DND-41 (cell line): Measurements from ENCODE around the gene SLC30A2.

Experiments used
- ATAC-seq: fragments of 200-7000 bp; cut with Tn5 transposase; 3 replicates; pipeline ENCODE4 v1.9.1; 2021; ENCODE audit warnings: low read depth; ENCODE audit not compliant: insufficient read depth
- DNase-seq: peaks from one replicate; pipeline ENCODE4 v3.0.0-alpha.2; 2020
- H2AFZ ChIP-seq: 2 replicates; pipeline ENCODE4 v1.6.0; 2012; ENCODE audit warnings: low read depth, low read length
- H3K27ac ChIP-seq: 2 replicates; pipeline ENCODE4 v1.5.1; 2012; ENCODE audit warnings: low read length, inconsistent platforms
- H3K27me3 ChIP-seq: fragments of 200-600 bp; sonication (generic); 2 replicates; pipeline ENCODE4 v1.6.0; 2012; ENCODE audit warnings: low read length, mild to moderate bottlenecking, inconsistent platforms; ENCODE audit not compliant: insufficient read depth, poor library complexity
- H3K36me3 ChIP-seq: 2 replicates; pipeline ENCODE4 v1.5.1; 2012; ENCODE audit warnings: low read length, inconsistent platforms; ENCODE audit not compliant: insufficient read depth
- H3K4me1 ChIP-seq: 2 replicates; pipeline ENCODE4 v1.5.1; 2012; ENCODE audit warnings: mild to moderate bottlenecking, low read length; ENCODE audit not compliant: insufficient read depth
- H3K4me2 ChIP-seq: 2 replicates; pipeline ENCODE4 v1.6.0; 2012; ENCODE audit warnings: mild to moderate bottlenecking, moderate library complexity, low read length, inconsistent platforms; ENCODE audit not compliant: insufficient read depth
- H3K4me3 ChIP-seq, 2 experiments: fragments of 200-600 bp in 1 of 2; shearing (Covaris generic) in 1 of 2; 2 replicates each; pipeline ENCODE4 v1.5.1; 2012 to 2016; ENCODE audit warnings: inconsistent platforms in 2 of 2, low read length in 2 of 2, mild to moderate bottlenecking in 2 of 2, low read depth in 1 of 2, moderate library complexity in 1 of 2
- H3K79me2 ChIP-seq: 2 replicates; pipeline ENCODE4 v1.6.0; 2012; ENCODE audit warnings: low read length, inconsistent platforms; ENCODE audit not compliant: insufficient read depth
- H3K9ac ChIP-seq: 2 replicates; pipeline ENCODE4 v1.6.0; 2012; ENCODE audit warnings: low read depth, mild to moderate bottlenecking, inconsistent platforms, low read length, moderate library complexity
- H3K9me3 ChIP-seq: 2 replicates; pipeline ENCODE4 v1.5.1; 2012; ENCODE audit warnings: low read length, moderate library complexity, mild to moderate bottlenecking, inconsistent platforms; ENCODE audit not compliant: insufficient read depth, severe bottlenecking
- H4K20me1 ChIP-seq: 2 replicates; pipeline ENCODE4 v1.6.0; 2012; ENCODE audit warnings: low read length; ENCODE audit not compliant: insufficient read depth
- EZH2 ChIP-seq: IDR thresholded peaks from 3 replicates; pipeline ENCODE4 v1.6.1; 2012; ENCODE audit warnings: borderline replicate concordance, low read depth, mild to moderate bottlenecking, moderate library complexity, low read length, inconsistent platforms; ENCODE audit not compliant: severe bottlenecking
- TF ChIP-seq, protein P1 (sequence below): IDR thresholded peaks from 2 replicates; pipeline ENCODE4 v1.5.1; 2012; ENCODE audit warnings: borderline replicate concordance, low read length, moderate library complexity, mild to moderate bottlenecking; ENCODE audit not compliant: poor library complexity, severe bottlenecking; ENCODE audit errors: extremely low read depth

SLC30A2 gene

DNA sequence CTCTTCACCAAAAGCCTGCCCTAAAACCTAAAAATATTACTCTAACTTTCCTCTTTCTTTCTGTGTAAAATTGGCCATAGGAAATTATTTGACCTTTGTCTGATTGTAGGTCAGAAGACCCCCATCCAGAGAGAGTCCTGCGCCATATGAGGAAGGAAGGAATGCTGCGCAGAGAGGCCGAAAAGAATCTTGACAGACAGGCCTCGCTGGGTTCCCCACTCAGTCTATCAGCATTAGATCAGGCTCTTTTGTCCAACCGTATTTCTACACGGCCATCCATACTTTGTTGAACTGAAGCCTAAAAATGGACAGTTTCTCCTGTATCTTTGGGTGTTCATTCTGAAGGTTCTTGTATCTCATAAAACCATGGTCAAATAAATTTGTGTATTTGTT lies 4.3 kb upstream of the SLC30A2 start:
- H3K36me3 ChIP-seq, result no peaks in the 10 kb centered on the region
- no peak overlapping the region for H2AFZ ChIP-seq
- H3K4me1 ChIP-seq, result no peaks in the 10 kb centered on the region
- H4K20me1 ChIP-seq, result no peaks in the 10 kb centered on the region
- H3K27me3 ChIP-seq, result peaks cover 26% of the 10 kb centered on the region
- H3K4me2 ChIP-seq, result no peak overlapping the region
- ATAC-seq (no peak), DNase-seq (no peak)
- H3K27ac ChIP-seq, result no peak overlapping the region
- H3K79me2 ChIP-seq, result no peaks in the 10 kb centered on the region
- no peak overlapping the region for H3K9ac ChIP-seq
- no peaks in the 10 kb centered on the region for H3K9me3 ChIP-seq
- H3K4me3 ChIP-seq, result no peak overlapping the region
- no peak for TF ChIP-seq EZH2
- TF ChIP-seq, protein P1, sequence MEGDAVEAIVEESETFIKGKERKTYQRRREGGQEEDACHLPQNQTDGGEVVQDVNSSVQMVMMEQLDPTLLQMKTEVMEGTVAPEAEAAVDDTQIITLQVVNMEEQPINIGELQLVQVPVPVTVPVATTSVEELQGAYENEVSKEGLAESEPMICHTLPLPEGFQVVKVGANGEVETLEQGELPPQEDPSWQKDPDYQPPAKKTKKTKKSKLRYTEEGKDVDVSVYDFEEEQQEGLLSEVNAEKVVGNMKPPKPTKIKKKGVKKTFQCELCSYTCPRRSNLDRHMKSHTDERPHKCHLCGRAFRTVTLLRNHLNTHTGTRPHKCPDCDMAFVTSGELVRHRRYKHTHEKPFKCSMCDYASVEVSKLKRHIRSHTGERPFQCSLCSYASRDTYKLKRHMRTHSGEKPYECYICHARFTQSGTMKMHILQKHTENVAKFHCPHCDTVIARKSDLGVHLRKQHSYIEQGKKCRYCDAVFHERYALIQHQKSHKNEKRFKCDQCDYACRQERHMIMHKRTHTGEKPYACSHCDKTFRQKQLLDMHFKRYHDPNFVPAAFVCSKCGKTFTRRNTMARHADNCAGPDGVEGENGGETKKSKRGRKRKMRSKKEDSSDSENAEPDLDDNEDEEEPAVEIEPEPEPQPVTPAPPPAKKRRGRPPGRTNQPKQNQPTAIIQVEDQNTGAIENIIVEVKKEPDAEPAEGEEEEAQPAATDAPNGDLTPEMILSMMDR, result no peak

DNA sequence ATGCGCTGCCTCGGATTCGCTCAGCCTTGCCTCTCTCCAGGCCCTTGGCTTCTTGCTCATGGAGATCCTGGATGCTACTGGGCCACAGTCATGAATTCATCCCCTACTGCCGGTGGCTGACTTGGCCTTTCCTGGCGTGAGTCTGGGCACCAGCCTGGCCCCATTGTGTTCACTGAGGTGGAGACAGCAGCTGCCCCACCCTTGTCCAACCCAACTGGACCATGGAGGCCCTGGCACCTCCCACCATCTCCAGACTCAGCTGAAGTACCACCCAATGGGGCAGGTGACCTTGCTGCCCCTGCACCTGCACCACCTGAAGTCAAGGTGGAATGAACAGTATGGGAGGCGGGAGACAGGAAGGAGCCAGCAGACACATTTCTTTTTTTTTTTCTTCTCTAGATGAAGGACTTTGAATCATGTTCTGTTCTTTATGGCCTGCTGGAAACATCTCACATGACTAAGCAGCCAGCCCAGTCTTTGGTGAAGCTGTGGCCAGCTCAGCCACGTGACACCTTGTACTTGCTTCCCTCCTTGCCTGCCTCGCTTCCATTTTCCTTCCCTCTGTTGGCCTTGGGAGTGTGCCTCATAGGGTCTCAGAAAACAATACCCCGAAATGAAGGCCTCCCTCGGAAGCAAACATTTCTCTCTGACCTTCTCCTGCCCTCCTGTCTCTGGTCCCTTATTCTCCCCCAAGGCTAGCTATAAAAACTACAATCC lies 3.8 kb upstream of the SLC30A2 start:
- TF ChIP-seq EZH2, result no peak
- TF ChIP-seq, protein P1, result no peak
- Histone ChIP-seq H4K20me1 (no peaks in the 10 kb centered on the region), H3K4me1 (no peaks in the 10 kb centered on the region), H3K4me2 (no peak overlapping the region), H3K27me3 (peaks cover 26% of the 10 kb centered on the region), H3K9ac (no peak overlapping the region), H3K36me3 (no peaks in the 10 kb centered on the region), H2AFZ (no peak overlapping the region), H3K79me2 (no peaks in the 10 kb centered on the region), H3K9me3 (no peaks in the 10 kb centered on the region), H3K4me3 (no peak overlapping the region), H3K27ac (no peak overlapping the region)
- no peak for ATAC-seq
- DNase-seq, result no peak

DNA sequence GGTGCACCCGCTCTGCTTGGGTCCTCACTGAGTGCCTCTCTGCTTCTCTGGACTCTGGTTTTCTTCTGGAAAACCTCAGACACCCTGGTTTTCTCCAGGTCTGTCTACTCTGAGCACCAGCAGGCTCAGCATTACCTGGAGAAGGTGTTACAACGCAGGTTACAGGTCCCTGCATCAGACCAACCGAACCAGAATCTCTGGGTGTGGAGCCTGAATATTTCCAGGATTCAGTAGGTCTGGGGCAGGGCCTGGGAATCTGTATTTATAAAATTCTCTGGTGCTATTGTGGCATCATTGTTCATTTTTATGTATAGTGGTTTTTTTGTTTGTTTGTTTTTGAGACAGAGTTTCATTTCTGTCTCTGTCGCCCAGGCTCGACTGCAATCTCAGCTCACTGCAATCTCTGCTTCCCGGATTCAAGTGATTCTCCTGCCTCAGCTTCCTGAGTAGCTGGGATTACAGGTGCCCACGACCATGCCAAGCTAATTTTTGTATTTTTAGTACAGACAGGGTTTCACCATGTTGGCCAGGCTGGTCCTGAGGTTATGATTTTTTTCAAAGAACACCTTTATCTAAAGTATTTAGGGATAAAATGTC lies 1.5 kb upstream of the SLC30A2 start:
- H3K27ac ChIP-seq, result no peak overlapping the region
- ATAC-seq (no peak), DNase-seq (no peak)
- H2AFZ ChIP-seq, result no peak overlapping the region
- no peaks in the 10 kb centered on the region for H3K79me2 ChIP-seq
- H3K36me3 ChIP-seq, result no peaks in the 10 kb centered on the region
- H3K4me3 ChIP-seq, result no peak overlapping the region
- H3K27me3 ChIP-seq, result peaks cover 16% of the 10 kb centered on the region
- no peak overlapping the region for H3K4me2 ChIP-seq
- H4K20me1 ChIP-seq, result no peaks in the 10 kb centered on the region
- H3K9me3 ChIP-seq, result no peaks in the 10 kb centered on the region
- no peak overlapping the region for H3K9ac ChIP-seq
- no peak for TF ChIP-seq EZH2
- TF ChIP-seq, protein P1, result no peak
- no peaks in the 10 kb centered on the region for H3K4me1 ChIP-seq
